Activated naive CD8-positive, alpha-beta T cell (primary cell): Measurements from ENCODE around the gene MGAT3.

Experiments
- H3K27ac Mint-ChIP-seq: one replicate; pipeline ENCODE4 v1.8.0; 2021; ENCODE audit warnings: mixed read lengths
- H3K27me3 Mint-ChIP-seq: one replicate; pipeline ENCODE4 v1.8.0; 2021; ENCODE audit warnings: mixed read lengths
- H3K36me3 Mint-ChIP-seq: one replicate; pipeline ENCODE4 v1.8.0; 2021; ENCODE audit warnings: mixed read lengths
- H3K4me1 Mint-ChIP-seq: one replicate; pipeline ENCODE4 v1.8.0; 2021; ENCODE audit warnings: low read depth, mixed read lengths
- H3K4me3 Mint-ChIP-seq: one replicate; pipeline ENCODE4 v1.8.0; 2021; ENCODE audit warnings: mild to moderate bottlenecking, mixed read lengths
- H3K9me3 Mint-ChIP-seq: one replicate; pipeline ENCODE4 v1.8.0; 2021; ENCODE audit warnings: low read depth, mixed read lengths

MGAT3 gene

GRCh38 chr22:39469681-39470450 lies 13.1 kb downstream of the MGAT3 start:
- H3K27ac Mint-ChIP-seq, result no peak overlapping the region

GRCh38 chr22:39470451-39471291 lies 13.9 kb downstream of the MGAT3 start:
- H3K36me3 Mint-ChIP-seq, result no peaks in the 10 kb centered on the region
- H3K4me3 Mint-ChIP-seq, result no peak overlapping the region
- H3K27me3 Mint-ChIP-seq, result no peaks in the 10 kb centered on the region
- H3K9me3 Mint-ChIP-seq, result no peaks in the 10 kb centered on the region
- H3K4me1 Mint-ChIP-seq, result peaks cover 20% of the 10 kb centered on the region
- H3K27ac Mint-ChIP-seq, result no peak overlapping the region

More at GRCh38 chr22:39469681-39470450, 13.1 kb downstream of the MGAT3 start:
- H3K9me3 Mint-ChIP-seq, result no peaks in the 10 kb centered on the region
- peaks cover 20% of the 10 kb centered on the region for H3K4me1 Mint-ChIP-seq
- H3K36me3 Mint-ChIP-seq, result no peaks in the 10 kb centered on the region
- H3K4me3 Mint-ChIP-seq, result no peak overlapping the region
- no peaks in the 10 kb centered on the region for H3K27me3 Mint-ChIP-seq

- H3K4me3 Mint-ChIP-seq, result no peak overlapping the region
- H3K27ac Mint-ChIP-seq, result no peak overlapping the region
- no peaks in the 10 kb centered on the region for H3K27me3 Mint-ChIP-seq
- H3K9me3 Mint-ChIP-seq, result no peaks in the 10 kb centered on the region
- H3K4me1 Mint-ChIP-seq, result peaks cover 20% of the 10 kb centered on the region
- no peaks in the 10 kb centered on the region for H3K36me3 Mint-ChIP-seq
Measured at GRCh38 chr22:39471381-39472141, 14.7 kb downstream of the MGAT3 start.

- Mint-ChIP-seq H3K4me1 (peaks cover 20% of the 10 kb centered on the region), H3K36me3 (no peaks in the 10 kb centered on the region), H3K9me3 (no peaks in the 10 kb centered on the region), H3K27me3 (no peaks in the 10 kb centered on the region), H3K27ac (no peak overlapping the region), H3K4me3 (no peak overlapping the region)
Measured at GRCh38 chr22:39472570-39473556, 16.1 kb downstream of the MGAT3 start.

GRCh38 chr22:39473851-39474250 lies 17.0 kb downstream of the MGAT3 start:
- no peak overlapping the region for H3K27ac Mint-ChIP-seq

GRCh38 chr22:39474351-39475111 lies 17.7 kb downstream of the MGAT3 start:
- no peak overlapping the region for H3K27ac Mint-ChIP-seq
- peaks cover 20% of the 10 kb centered on the region for H3K4me1 Mint-ChIP-seq
- H3K27me3 Mint-ChIP-seq, result no peaks in the 10 kb centered on the region
- H3K9me3 Mint-ChIP-seq, result no peaks in the 10 kb centered on the region
- no peak overlapping the region for H3K4me3 Mint-ChIP-seq
- no peaks in the 10 kb centered on the region for H3K36me3 Mint-ChIP-seq

More at GRCh38 chr22:39473851-39474250, 17.0 kb downstream of the MGAT3 start:
- Mint-ChIP-seq H3K4me1 (peaks cover 20% of the 10 kb centered on the region), H3K9me3 (no peaks in the 10 kb centered on the region), H3K27me3 (no peaks in the 10 kb centered on the region), H3K36me3 (no peaks in the 10 kb centered on the region), H3K4me3 (no peak overlapping the region)

- H3K4me3 Mint-ChIP-seq, result no peak overlapping the region
- no peaks in the 10 kb centered on the region for H3K36me3 Mint-ChIP-seq
- H3K4me1 Mint-ChIP-seq, result peaks cover 20% of the 10 kb centered on the region
- no peak overlapping the region for H3K27ac Mint-ChIP-seq
- H3K9me3 Mint-ChIP-seq, result no peaks in the 10 kb centered on the region
- no peaks in the 10 kb centered on the region for H3K27me3 Mint-ChIP-seq
Measured at GRCh38 chr22:39475337-39475736, 18.5 kb downstream of the MGAT3 start.

- Mint-ChIP-seq H3K27ac (no peak overlapping the region), H3K4me1 (peaks cover 20% of the 10 kb centered on the region), H3K36me3 (no peaks in the 10 kb centered on the region), H3K4me3 (no peak overlapping the region), H3K9me3 (no peaks in the 10 kb centered on the region), H3K27me3 (no peaks in the 10 kb centered on the region)
Measured at GRCh38 chr22:39475902-39476301, 19.1 kb downstream of the MGAT3 start.

GRCh38 chr22:39476664-39477063 lies 19.9 kb downstream of the MGAT3 start:
- H3K27ac Mint-ChIP-seq, result no peak overlapping the region

GRCh38 chr22:39477542-39477941 lies 20.7 kb downstream of the MGAT3 start:
- H3K27ac Mint-ChIP-seq, result no peak overlapping the region
- no peaks in the 10 kb centered on the region for H3K27me3 Mint-ChIP-seq
- H3K4me1 Mint-ChIP-seq, result peaks cover 6% of the 10 kb centered on the region
- H3K36me3 Mint-ChIP-seq, result no peaks in the 10 kb centered on the region
- H3K4me3 Mint-ChIP-seq, result no peak overlapping the region
- no peaks in the 10 kb centered on the region for H3K9me3 Mint-ChIP-seq

More at GRCh38 chr22:39476664-39477063, 19.9 kb downstream of the MGAT3 start:
- H3K4me3 Mint-ChIP-seq, result no peak overlapping the region
- no peaks in the 10 kb centered on the region for H3K9me3 Mint-ChIP-seq
- peaks cover 15% of the 10 kb centered on the region for H3K4me1 Mint-ChIP-seq
- H3K27me3 Mint-ChIP-seq, result no peaks in the 10 kb centered on the region
- no peaks in the 10 kb centered on the region for H3K36me3 Mint-ChIP-seq

- no peaks in the 10 kb centered on the region for H3K4me1 Mint-ChIP-seq
- H3K4me3 Mint-ChIP-seq, result no peak overlapping the region
- no peaks in the 10 kb centered on the region for H3K36me3 Mint-ChIP-seq
- no peak overlapping the region for H3K27ac Mint-ChIP-seq
- no peaks in the 10 kb centered on the region for H3K27me3 Mint-ChIP-seq
- no peaks in the 10 kb centered on the region for H3K9me3 Mint-ChIP-seq
Measured at GRCh38 chr22:39478441-39478850, 21.6 kb downstream of the MGAT3 start.

- H3K4me3 Mint-ChIP-seq, result no peak overlapping the region
- H3K9me3 Mint-ChIP-seq, result no peaks in the 10 kb centered on the region
- H3K4me1 Mint-ChIP-seq, result no peaks in the 10 kb centered on the region
- no peak overlapping the region for H3K27ac Mint-ChIP-seq
- no peaks in the 10 kb centered on the region for H3K36me3 Mint-ChIP-seq
- no peaks in the 10 kb centered on the region for H3K27me3 Mint-ChIP-seq
Measured at GRCh38 chr22:39479254-39479653, 22.4 kb downstream of the MGAT3 start.

- no peak overlapping the region for H3K4me3 Mint-ChIP-seq
- H3K27me3 Mint-ChIP-seq, result no peaks in the 10 kb centered on the region
- no peak overlapping the region for H3K27ac Mint-ChIP-seq
- no peaks in the 10 kb centered on the region for H3K9me3 Mint-ChIP-seq
- H3K36me3 Mint-ChIP-seq, result no peaks in the 10 kb centered on the region
- no peaks in the 10 kb centered on the region for H3K4me1 Mint-ChIP-seq
Measured at GRCh38 chr22:39480557-39480956, 23.7 kb downstream of the MGAT3 start.
